ENCODE results near the gene SCYGR3.

- TF ChIP-seq EZH2 (IDR thresholded peaks at IDR 0.05; ENCODE audit: low read depth, unreplicated experiment) (no peak), NANOG (IDR thresholded peaks at IDR 0.05; ENCODE audit: borderline replicate concordance) (no peak), STAT1 (IDR thresholded peaks at IDR 0.05; ENCODE audit: unreplicated experiment) (no peak), POLR2AphosphoS5 (IDR thresholded peaks at IDR 0.05; ENCODE audit: low read depth) (no peak)
- TF ChIP-seq, protein P1, sequence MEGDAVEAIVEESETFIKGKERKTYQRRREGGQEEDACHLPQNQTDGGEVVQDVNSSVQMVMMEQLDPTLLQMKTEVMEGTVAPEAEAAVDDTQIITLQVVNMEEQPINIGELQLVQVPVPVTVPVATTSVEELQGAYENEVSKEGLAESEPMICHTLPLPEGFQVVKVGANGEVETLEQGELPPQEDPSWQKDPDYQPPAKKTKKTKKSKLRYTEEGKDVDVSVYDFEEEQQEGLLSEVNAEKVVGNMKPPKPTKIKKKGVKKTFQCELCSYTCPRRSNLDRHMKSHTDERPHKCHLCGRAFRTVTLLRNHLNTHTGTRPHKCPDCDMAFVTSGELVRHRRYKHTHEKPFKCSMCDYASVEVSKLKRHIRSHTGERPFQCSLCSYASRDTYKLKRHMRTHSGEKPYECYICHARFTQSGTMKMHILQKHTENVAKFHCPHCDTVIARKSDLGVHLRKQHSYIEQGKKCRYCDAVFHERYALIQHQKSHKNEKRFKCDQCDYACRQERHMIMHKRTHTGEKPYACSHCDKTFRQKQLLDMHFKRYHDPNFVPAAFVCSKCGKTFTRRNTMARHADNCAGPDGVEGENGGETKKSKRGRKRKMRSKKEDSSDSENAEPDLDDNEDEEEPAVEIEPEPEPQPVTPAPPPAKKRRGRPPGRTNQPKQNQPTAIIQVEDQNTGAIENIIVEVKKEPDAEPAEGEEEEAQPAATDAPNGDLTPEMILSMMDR (conservative IDR thresholded peaks at IDR 0.05; ENCODE audit: low read depth in 2 of 2): no peak
- TF ChIP-seq, protein P2, sequence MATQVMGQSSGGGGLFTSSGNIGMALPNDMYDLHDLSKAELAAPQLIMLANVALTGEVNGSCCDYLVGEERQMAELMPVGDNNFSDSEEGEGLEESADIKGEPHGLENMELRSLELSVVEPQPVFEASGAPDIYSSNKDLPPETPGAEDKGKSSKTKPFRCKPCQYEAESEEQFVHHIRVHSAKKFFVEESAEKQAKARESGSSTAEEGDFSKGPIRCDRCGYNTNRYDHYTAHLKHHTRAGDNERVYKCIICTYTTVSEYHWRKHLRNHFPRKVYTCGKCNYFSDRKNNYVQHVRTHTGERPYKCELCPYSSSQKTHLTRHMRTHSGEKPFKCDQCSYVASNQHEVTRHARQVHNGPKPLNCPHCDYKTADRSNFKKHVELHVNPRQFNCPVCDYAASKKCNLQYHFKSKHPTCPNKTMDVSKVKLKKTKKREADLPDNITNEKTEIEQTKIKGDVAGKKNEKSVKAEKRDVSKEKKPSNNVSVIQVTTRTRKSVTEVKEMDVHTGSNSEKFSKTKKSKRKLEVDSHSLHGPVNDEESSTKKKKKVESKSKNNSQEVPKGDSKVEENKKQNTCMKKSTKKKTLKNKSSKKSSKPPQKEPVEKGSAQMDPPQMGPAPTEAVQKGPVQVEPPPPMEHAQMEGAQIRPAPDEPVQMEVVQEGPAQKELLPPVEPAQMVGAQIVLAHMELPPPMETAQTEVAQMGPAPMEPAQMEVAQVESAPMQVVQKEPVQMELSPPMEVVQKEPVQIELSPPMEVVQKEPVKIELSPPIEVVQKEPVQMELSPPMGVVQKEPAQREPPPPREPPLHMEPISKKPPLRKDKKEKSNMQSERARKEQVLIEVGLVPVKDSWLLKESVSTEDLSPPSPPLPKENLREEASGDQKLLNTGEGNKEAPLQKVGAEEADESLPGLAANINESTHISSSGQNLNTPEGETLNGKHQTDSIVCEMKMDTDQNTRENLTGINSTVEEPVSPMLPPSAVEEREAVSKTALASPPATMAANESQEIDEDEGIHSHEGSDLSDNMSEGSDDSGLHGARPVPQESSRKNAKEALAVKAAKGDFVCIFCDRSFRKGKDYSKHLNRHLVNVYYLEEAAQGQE (IDR thresholded peaks at IDR 0.05; ENCODE audit: unreplicated experiment): no peak
These were observed 37.8 kb downstream of the SCYGR3 start for GRCh38 chr2:227576812-227577211.

Measured in GM23338 (cell line).